Tibial nerve (tissue), 4 donors: ENCODE measurements around the gene PPME1.

ENCODE experiments used
- EP300 ChIP-seq, 2 donors: sonication (generic); formaldehyde crosslinking; IDR thresholded peaks; one replicate each; pipeline ENCODE4 v1.6.1; 2017; ENCODE audit warnings: antibody characterized with exemption in 2 of 2, mild to moderate bottlenecking in 1 of 2
- POLR2A ChIP-seq, 2 donors: fragments of 450-650 bp; IDR thresholded peaks; one replicate each; pipeline ENCODE4 v1.6.1; 2017; ENCODE audit warnings: antibody characterized with exemption in 2 of 2, mild to moderate bottlenecking in 2 of 2, moderate library complexity in 2 of 2
- TF ChIP-seq, protein P1 (sequence below), 5 experiments: fragments of 200-600 bp in 3 of 5; fragments of 450-650 bp in 2 of 5; sonication (generic) in 3 of 5; IDR thresholded peaks; one replicate each; pipeline ENCODE4 v1.5.1; 2016 to 2019; ENCODE audit warnings: antibody characterized with exemption in 5 of 5, mild to moderate bottlenecking in 3 of 5, moderate library complexity in 2 of 5

GRCh38 chr11:74253361-74253760 lies 82.3 kb downstream of the PPME1 start:
- TF ChIP-seq, protein P1, sequence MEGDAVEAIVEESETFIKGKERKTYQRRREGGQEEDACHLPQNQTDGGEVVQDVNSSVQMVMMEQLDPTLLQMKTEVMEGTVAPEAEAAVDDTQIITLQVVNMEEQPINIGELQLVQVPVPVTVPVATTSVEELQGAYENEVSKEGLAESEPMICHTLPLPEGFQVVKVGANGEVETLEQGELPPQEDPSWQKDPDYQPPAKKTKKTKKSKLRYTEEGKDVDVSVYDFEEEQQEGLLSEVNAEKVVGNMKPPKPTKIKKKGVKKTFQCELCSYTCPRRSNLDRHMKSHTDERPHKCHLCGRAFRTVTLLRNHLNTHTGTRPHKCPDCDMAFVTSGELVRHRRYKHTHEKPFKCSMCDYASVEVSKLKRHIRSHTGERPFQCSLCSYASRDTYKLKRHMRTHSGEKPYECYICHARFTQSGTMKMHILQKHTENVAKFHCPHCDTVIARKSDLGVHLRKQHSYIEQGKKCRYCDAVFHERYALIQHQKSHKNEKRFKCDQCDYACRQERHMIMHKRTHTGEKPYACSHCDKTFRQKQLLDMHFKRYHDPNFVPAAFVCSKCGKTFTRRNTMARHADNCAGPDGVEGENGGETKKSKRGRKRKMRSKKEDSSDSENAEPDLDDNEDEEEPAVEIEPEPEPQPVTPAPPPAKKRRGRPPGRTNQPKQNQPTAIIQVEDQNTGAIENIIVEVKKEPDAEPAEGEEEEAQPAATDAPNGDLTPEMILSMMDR (IDR thresholded peaks at IDR 0.05) = no peak
- TF ChIP-seq POLR2A (IDR thresholded peaks at IDR 0.05) = no peak
- TF ChIP-seq EP300 (IDR thresholded peaks at IDR 0.05) = no peak
